Activated CD4-positive, alpha-beta T cell treated with anti-CD3 and anti-CD28 coated beads, Interleukin-2, amount 10 ng/mL, durations not matched to agents 7 days and 5 days (primary cell): ENCODE data around the gene PPP1R1C. TPM values are rescaled to one million over a fixed set of nuclear protein-coding genes. Genes with fewer than 3 reads are reported as not detected.

ENCODE experiments used
- total RNA-seq, 2 experiments: library from RNA; stranded (reverse); gene quantifications; one replicate each; pipeline ENCODE4 v1.2.3, GENCODE V29; 2021

Gene PPP1R1C
- total RNA-seq, 2 experiments from 2014 or later: not detected

Other genes with a start within 250 kb of the PPP1R1C start
- 10 to 100 TPM; 56.9 to 68.3 TPM for gene ITPRID2, start 94.1 kb upstream of the PPP1R1C start, total RNA-seq